ENCODE results near the gene DAZAP1.

DNA sequence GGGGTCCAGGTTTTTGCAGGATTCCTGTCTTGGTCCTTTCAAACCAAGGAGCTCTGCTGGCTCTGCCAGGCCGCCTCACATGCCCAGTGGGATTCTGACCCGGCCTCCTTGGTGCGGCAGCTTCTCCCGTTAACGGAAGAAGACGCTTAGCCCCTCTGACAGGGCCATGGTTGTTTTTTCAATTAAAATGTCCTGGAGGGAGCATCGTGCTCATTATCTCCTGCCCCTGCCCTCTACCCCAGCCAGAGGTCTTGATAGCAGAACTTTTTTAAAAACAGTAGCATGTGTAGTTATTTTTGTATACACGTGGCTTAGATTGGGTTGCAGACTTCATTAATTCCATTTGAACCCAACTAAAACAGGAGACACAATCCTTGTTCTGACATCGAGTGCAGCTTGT, 19.4 kb downstream of the DAZAP1 start:
- TF ChIP-seq CTCF (IDR thresholded peaks at IDR 0.05 in 4 of 5, conservative IDR thresholded peaks at IDR 0.05 in 1 of 5) (no peak), POLR2A (IDR thresholded peaks at IDR 0.05) (no peak)

All from gastrocnemius medialis (tissue), 4 donors.